ENCODE data around the gene MTR. TPM values are rescaled to one million over a fixed set of nuclear protein-coding genes. Genes with fewer than 3 reads are reported as not detected.

MTR gene
- total RNA-seq, 1 donor from 2014 or later = 37.8 TPM

- Mint-ChIP-seq H3K27ac (ENCODE audit: unreplicated experiment) (no peak overlapping the region), H3K4me3 (ENCODE audit: unreplicated experiment) (no peak overlapping the region), H3K9me3 (ENCODE audit: unreplicated experiment) (peaks cover 12% of the 10 kb centered on the region)
Observed at GRCh38 chr1:236921610-236922009, 126.5 kb downstream of the MTR start.

GRCh38 chr1:236922190-236922589, 127.1 kb downstream of the MTR start:
- TF ChIP-seq, protein P1, sequence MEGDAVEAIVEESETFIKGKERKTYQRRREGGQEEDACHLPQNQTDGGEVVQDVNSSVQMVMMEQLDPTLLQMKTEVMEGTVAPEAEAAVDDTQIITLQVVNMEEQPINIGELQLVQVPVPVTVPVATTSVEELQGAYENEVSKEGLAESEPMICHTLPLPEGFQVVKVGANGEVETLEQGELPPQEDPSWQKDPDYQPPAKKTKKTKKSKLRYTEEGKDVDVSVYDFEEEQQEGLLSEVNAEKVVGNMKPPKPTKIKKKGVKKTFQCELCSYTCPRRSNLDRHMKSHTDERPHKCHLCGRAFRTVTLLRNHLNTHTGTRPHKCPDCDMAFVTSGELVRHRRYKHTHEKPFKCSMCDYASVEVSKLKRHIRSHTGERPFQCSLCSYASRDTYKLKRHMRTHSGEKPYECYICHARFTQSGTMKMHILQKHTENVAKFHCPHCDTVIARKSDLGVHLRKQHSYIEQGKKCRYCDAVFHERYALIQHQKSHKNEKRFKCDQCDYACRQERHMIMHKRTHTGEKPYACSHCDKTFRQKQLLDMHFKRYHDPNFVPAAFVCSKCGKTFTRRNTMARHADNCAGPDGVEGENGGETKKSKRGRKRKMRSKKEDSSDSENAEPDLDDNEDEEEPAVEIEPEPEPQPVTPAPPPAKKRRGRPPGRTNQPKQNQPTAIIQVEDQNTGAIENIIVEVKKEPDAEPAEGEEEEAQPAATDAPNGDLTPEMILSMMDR (IDR thresholded peaks at IDR 0.05) = no peak
- Mint-ChIP-seq H3K36me3 (ENCODE audit: unreplicated experiment) (peaks cover 1% of the 10 kb centered on the region), H3K4me1 (ENCODE audit: unreplicated experiment) (no peaks in the 10 kb centered on the region), H3K27ac (ENCODE audit: unreplicated experiment) (no peak overlapping the region), H3K9me3 (ENCODE audit: unreplicated experiment) (peaks cover 6% of the 10 kb centered on the region), H3K4me3 (ENCODE audit: unreplicated experiment) (no peak overlapping the region), H3K27me3 (ENCODE audit: unreplicated experiment) (no peaks in the 10 kb centered on the region)
- no peak for DNase-seq (ENCODE audit: extremely low spot score, unreplicated experiment)

More at GRCh38 chr1:236921610-236922009, 126.5 kb downstream of the MTR start:
- no peaks in the 10 kb centered on the region for H3K4me1 Mint-ChIP-seq (ENCODE audit: unreplicated experiment)
- TF ChIP-seq, protein P1 (IDR thresholded peaks at IDR 0.05) = no peak
- no peak for DNase-seq (ENCODE audit: extremely low spot score, unreplicated experiment)
- H3K36me3 Mint-ChIP-seq (ENCODE audit: unreplicated experiment) = peaks cover 4% of the 10 kb centered on the region
- H3K27me3 Mint-ChIP-seq (ENCODE audit: unreplicated experiment) = no peaks in the 10 kb centered on the region

GRCh38 chr1:236925386-236925785, 130.3 kb downstream of the MTR start:
- TF ChIP-seq, protein P1 (IDR thresholded peaks at IDR 0.05) = no peak
- H3K27ac Mint-ChIP-seq (ENCODE audit: unreplicated experiment) = no peak overlapping the region
- H3K36me3 Mint-ChIP-seq (ENCODE audit: unreplicated experiment) = no peaks in the 10 kb centered on the region
- DNase-seq (ENCODE audit: extremely low spot score, unreplicated experiment) = no peak
- H3K4me3 Mint-ChIP-seq (ENCODE audit: unreplicated experiment) = no peak overlapping the region
- peaks cover 2% of the 10 kb centered on the region for H3K9me3 Mint-ChIP-seq (ENCODE audit: unreplicated experiment)
- no peaks in the 10 kb centered on the region for H3K27me3 Mint-ChIP-seq (ENCODE audit: unreplicated experiment)
- H3K4me1 Mint-ChIP-seq (ENCODE audit: unreplicated experiment) = no peaks in the 10 kb centered on the region

- Mint-ChIP-seq H3K4me3 (ENCODE audit: unreplicated experiment) (no peak overlapping the region), H3K27ac (ENCODE audit: unreplicated experiment) (no peak overlapping the region), H3K27me3 (ENCODE audit: unreplicated experiment) (no peaks in the 10 kb centered on the region), H3K4me1 (ENCODE audit: unreplicated experiment) (no peaks in the 10 kb centered on the region), H3K9me3 (ENCODE audit: unreplicated experiment) (peaks cover 15% of the 10 kb centered on the region), H3K36me3 (ENCODE audit: unreplicated experiment) (no peaks in the 10 kb centered on the region)
- DNase-seq (ENCODE audit: extremely low spot score, unreplicated experiment) = no peak
- TF ChIP-seq, protein P1 (IDR thresholded peaks at IDR 0.05) = no peak
Observed at GRCh38 chr1:236930503-236930902, 135.4 kb downstream of the MTR start.

- DNase-seq (ENCODE audit: extremely low spot score, unreplicated experiment) = no peak
- peaks cover 3% of the 10 kb centered on the region for H3K9me3 Mint-ChIP-seq (ENCODE audit: unreplicated experiment)
- no peaks in the 10 kb centered on the region for H3K36me3 Mint-ChIP-seq (ENCODE audit: unreplicated experiment)
- H3K27me3 Mint-ChIP-seq (ENCODE audit: unreplicated experiment) = no peaks in the 10 kb centered on the region
- no peak overlapping the region for H3K27ac Mint-ChIP-seq (ENCODE audit: unreplicated experiment)
- H3K4me3 Mint-ChIP-seq (ENCODE audit: unreplicated experiment) = no peak overlapping the region
- TF ChIP-seq, protein P1 (IDR thresholded peaks at IDR 0.05) = no peak
- H3K4me1 Mint-ChIP-seq (ENCODE audit: unreplicated experiment) = no peaks in the 10 kb centered on the region
Observed at GRCh38 chr1:236938760-236939159, 143.7 kb downstream of the MTR start.

Data from osteocyte (in vitro differentiated cells).